Astrocyte (in vitro differentiated cells and primary cell): ENCODE measurements around the gene CNNM2. TPM values are rescaled to one million over a fixed set of nuclear protein-coding genes. Genes with fewer than 3 reads are reported as not detected.

Source experiments
- DNase-seq: peaks from one replicate; pipeline ENCODE4 v3.0.0-alpha.2; 2010; ENCODE audit warnings: low read depth
- FAIRE-seq: peaks from 2 replicates; lab custom pipeline; 2011; peaks lifted over from hg19 to GRCh38; lab: Jason Lieb, UNC
- H2AFZ ChIP-seq: 2 replicates; pipeline ENCODE4 v1.6.0; 2012; ENCODE audit warnings: low read depth, low read length, inconsistent platforms
- H3K27ac ChIP-seq: 2 replicates; pipeline ENCODE4 v1.5.1; 2011; ENCODE audit warnings: low read depth, low read length, inconsistent platforms
- H3K27me3 ChIP-seq: 2 replicates; pipeline ENCODE4 v1.6.0; 2011; ENCODE audit warnings: low read length, inconsistent platforms; ENCODE audit not compliant: insufficient read depth
- H3K36me3 ChIP-seq: 2 replicates; pipeline ENCODE4 v1.5.1; 2011; ENCODE audit warnings: low read length, inconsistent platforms; ENCODE audit not compliant: insufficient read depth
- H3K4me1 ChIP-seq: 2 replicates; pipeline ENCODE4 v1.5.1; 2011; ENCODE audit warnings: low read length, inconsistent platforms; ENCODE audit not compliant: insufficient read depth
- H3K4me2 ChIP-seq: 2 replicates; pipeline ENCODE4 v1.6.0; 2012; ENCODE audit warnings: low read length, inconsistent platforms
- H3K4me3 ChIP-seq: 2 replicates; pipeline ENCODE4 v1.5.1; 2011; ENCODE audit warnings: low read depth, mild to moderate bottlenecking, low read length, inconsistent platforms; ENCODE audit not compliant: insufficient read depth
- H3K79me2 ChIP-seq: 2 replicates; pipeline ENCODE4 v1.6.0; 2012; ENCODE audit warnings: mild to moderate bottlenecking, low read length, inconsistent platforms; ENCODE audit not compliant: insufficient read depth
- H3K9ac ChIP-seq: 2 replicates; pipeline ENCODE4 v1.6.0; 2012; ENCODE audit warnings: mild to moderate bottlenecking, low read length, inconsistent platforms
- H3K9me3 ChIP-seq: 2 replicates; pipeline ENCODE4 v1.5.1; 2012; ENCODE audit warnings: low read depth, mild to moderate bottlenecking, low read length, inconsistent platforms; ENCODE audit not compliant: insufficient read depth
- H4K20me1 ChIP-seq: 2 replicates; pipeline ENCODE4 v1.6.0; 2012; ENCODE audit warnings: low read length, inconsistent platforms; ENCODE audit not compliant: insufficient read depth
- H3K27ac Mint-ChIP-seq: one replicate; pipeline ENCODE4 v1.8.0; 2021; ENCODE audit warnings: mild to moderate bottlenecking, mixed read lengths; ENCODE audit not compliant: unreplicated experiment
- H3K27me3 Mint-ChIP-seq: one replicate; pipeline ENCODE4 v1.8.0; 2021; ENCODE audit warnings: low read depth, mixed read lengths; ENCODE audit not compliant: unreplicated experiment
- H3K36me3 Mint-ChIP-seq: one replicate; pipeline ENCODE4 v1.8.0; 2021; ENCODE audit warnings: low read depth, mixed read lengths; ENCODE audit not compliant: unreplicated experiment
- H3K4me1 Mint-ChIP-seq: one replicate; pipeline ENCODE4 v1.8.0; 2021; ENCODE audit warnings: low read depth, mixed read lengths; ENCODE audit not compliant: unreplicated experiment
- H3K4me3 Mint-ChIP-seq: one replicate; pipeline ENCODE4 v1.8.0; 2021; ENCODE audit warnings: mild to moderate bottlenecking, moderate library complexity, mixed read lengths; ENCODE audit not compliant: unreplicated experiment
- H3K9me3 Mint-ChIP-seq: one replicate; pipeline ENCODE4 v1.8.0; 2021; ENCODE audit warnings: mild to moderate bottlenecking, mixed read lengths; ENCODE audit not compliant: unreplicated experiment
- CTCF ChIP-seq: IDR thresholded peaks from 2 replicates; pipeline ENCODE4 v1.5.1; 2011; ENCODE audit warnings: low read depth, mild to moderate bottlenecking, inconsistent platforms, low read length, moderate library complexity; ENCODE audit not compliant: insufficient read depth
- EZH2 ChIP-seq: IDR thresholded peaks from 2 replicates; pipeline ENCODE4 v1.6.1; 2012; ENCODE audit warnings: mild to moderate bottlenecking, low read length, inconsistent platforms; ENCODE audit not compliant: insufficient read depth
- total RNA-seq: library from RNA; stranded (reverse); gene quantifications from 2 replicates; pipeline ENCODE4 v1.2.1, GENCODE V29; 2021

Gene CNNM2
- total RNA-seq, 1 donor from 2014 or later: 9.9 TPM

- Histone ChIP-seq H4K20me1 (no peaks in the 10 kb centered on the region), H3K9ac (no peak overlapping the region), H3K4me2 (no peak overlapping the region), H3K27me3 (no peaks in the 10 kb centered on the region), H3K9me3 (no peaks in the 10 kb centered on the region), H2AFZ (no peak overlapping the region), H3K4me3 (no peak overlapping the region), H3K36me3 (no peaks in the 10 kb centered on the region), H3K27ac (no peak overlapping the region), H3K79me2 (no peaks in the 10 kb centered on the region), H3K4me1 (no peaks in the 10 kb centered on the region)
- FAIRE-seq: no peak
- Mint-ChIP-seq H3K4me3 (no peak overlapping the region), H3K4me1 (no peaks in the 10 kb centered on the region), H3K36me3 (peaks cover 5% of the 10 kb centered on the region), H3K27ac (no peak overlapping the region), H3K27me3 (no peaks in the 10 kb centered on the region), H3K9me3 (peaks cover 6% of the 10 kb centered on the region)
- TF ChIP-seq CTCF (no peak), EZH2 (no peak)
- DNase-seq: no peak
These were observed 41.3 kb downstream of the CNNM2 start for GRCh38 chr10:102959360-102959759.

GRCh38 chr10:102960157-102960556, 42.1 kb downstream of the CNNM2 start:
- TF ChIP-seq CTCF: no peak
- no peak for TF ChIP-seq EZH2
- no peaks in the 10 kb centered on the region for H3K4me1 Mint-ChIP-seq
- H3K4me3 Mint-ChIP-seq: no peak overlapping the region

GRCh38 chr10:102962267-102962666, 44.2 kb downstream of the CNNM2 start:
- no peak overlapping the region for H3K4me3 Mint-ChIP-seq
- no peak overlapping the region for H3K27ac ChIP-seq
- H3K9ac ChIP-seq: no peak overlapping the region
- H2AFZ ChIP-seq: no peak overlapping the region
- TF ChIP-seq EZH2: no peak
- TF ChIP-seq CTCF: no peak
- no peaks in the 10 kb centered on the region for H3K9me3 ChIP-seq
- H3K4me3 ChIP-seq: no peak overlapping the region
- H3K27ac Mint-ChIP-seq: no peak overlapping the region
- H3K9me3 Mint-ChIP-seq: no peaks in the 10 kb centered on the region
- peaks cover 7% of the 10 kb centered on the region for H3K4me1 Mint-ChIP-seq
- H3K27me3 Mint-ChIP-seq: no peaks in the 10 kb centered on the region
- H4K20me1 ChIP-seq: no peaks in the 10 kb centered on the region
- no peaks in the 10 kb centered on the region for H3K4me1 ChIP-seq
- no peaks in the 10 kb centered on the region for H3K27me3 ChIP-seq
- no peak overlapping the region for H3K4me2 ChIP-seq
- no peaks in the 10 kb centered on the region for H3K36me3 Mint-ChIP-seq
- no peaks in the 10 kb centered on the region for H3K79me2 ChIP-seq
- no peaks in the 10 kb centered on the region for H3K36me3 ChIP-seq
- no peak for FAIRE-seq
- no peak for DNase-seq

More at GRCh38 chr10:102960157-102960556, 42.1 kb downstream of the CNNM2 start:
- Histone ChIP-seq H3K36me3 (no peaks in the 10 kb centered on the region), H3K27ac (no peak overlapping the region), H3K27me3 (no peaks in the 10 kb centered on the region), H4K20me1 (no peaks in the 10 kb centered on the region), H3K4me3 (no peak overlapping the region), H3K9me3 (no peaks in the 10 kb centered on the region), H3K4me1 (no peaks in the 10 kb centered on the region), H3K4me2 (no peak overlapping the region), H2AFZ (no peak overlapping the region), H3K9ac (no peak overlapping the region), H3K79me2 (no peaks in the 10 kb centered on the region)
- no peaks in the 10 kb centered on the region for H3K9me3 Mint-ChIP-seq
- no peak for FAIRE-seq
- H3K27ac Mint-ChIP-seq: no peak overlapping the region
- H3K27me3 Mint-ChIP-seq: no peaks in the 10 kb centered on the region
- no peak for DNase-seq
- H3K36me3 Mint-ChIP-seq: no peaks in the 10 kb centered on the region
